ENCODE data around the gene TEDC1.

TEDC1 gene

DNA sequence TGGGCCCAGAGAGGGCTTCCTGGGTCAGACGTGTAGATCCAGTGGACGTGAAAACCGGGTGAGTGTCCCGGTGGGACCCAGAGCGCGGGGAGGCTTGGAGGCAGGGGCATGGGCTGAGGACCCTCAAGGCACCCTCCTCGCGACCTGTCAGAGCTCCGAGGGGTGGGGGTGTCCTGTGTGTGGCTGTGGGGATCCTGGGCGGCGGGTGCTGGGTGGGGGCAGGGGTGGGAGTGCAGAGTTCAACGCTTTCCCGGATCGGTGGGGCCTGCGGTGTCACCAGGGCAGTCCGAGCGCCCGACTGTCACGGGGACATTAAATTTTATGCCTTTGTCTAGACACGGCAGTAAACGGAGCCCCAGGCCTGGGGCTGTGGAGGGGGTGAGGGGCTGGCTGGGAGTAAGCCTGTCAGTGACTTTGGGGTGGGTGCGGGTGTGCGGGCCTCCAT is 36.4 kb downstream of the TEDC1 start:
- DNase-seq: no peak

DNA sequence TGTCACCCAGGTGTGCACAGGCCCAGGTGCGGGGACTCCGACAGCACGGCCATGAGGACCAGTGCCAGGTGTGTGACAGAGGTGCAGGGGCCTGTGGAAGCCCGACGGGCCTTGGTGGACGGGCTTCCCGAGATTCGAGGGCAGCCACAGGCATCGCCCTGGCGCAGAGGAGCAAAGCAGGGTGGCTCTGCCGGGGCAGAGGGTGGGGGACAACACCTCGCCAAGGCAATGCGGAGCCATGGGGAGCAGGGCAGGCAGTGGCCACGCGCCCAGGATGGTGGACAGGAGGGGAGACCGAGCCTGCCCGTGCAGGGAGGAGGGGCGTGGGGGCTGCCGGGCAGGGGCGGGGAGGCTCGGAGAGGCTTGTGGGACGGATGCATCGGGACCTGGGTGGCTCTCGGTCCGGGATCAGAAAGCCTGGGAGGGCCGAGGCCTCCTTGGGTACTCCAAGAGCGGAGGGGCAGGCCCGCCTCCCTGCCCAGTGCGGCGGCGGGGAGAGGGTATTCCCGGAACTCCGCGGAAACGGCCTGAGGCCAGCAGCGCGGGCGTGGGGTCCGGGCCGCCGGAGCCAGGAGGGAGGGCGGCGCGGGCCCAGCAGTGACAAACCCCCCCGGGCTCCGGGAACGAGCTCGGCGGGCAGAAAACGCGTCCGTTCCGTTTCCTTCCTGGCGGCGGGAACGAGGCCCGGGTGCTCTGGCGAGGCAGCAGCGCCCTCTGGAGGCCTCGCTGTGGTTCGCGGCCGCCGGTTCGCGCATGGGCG is 37.0 kb downstream of the TEDC1 start:
- peak; percentile 16 for DNase-seq

DNA sequence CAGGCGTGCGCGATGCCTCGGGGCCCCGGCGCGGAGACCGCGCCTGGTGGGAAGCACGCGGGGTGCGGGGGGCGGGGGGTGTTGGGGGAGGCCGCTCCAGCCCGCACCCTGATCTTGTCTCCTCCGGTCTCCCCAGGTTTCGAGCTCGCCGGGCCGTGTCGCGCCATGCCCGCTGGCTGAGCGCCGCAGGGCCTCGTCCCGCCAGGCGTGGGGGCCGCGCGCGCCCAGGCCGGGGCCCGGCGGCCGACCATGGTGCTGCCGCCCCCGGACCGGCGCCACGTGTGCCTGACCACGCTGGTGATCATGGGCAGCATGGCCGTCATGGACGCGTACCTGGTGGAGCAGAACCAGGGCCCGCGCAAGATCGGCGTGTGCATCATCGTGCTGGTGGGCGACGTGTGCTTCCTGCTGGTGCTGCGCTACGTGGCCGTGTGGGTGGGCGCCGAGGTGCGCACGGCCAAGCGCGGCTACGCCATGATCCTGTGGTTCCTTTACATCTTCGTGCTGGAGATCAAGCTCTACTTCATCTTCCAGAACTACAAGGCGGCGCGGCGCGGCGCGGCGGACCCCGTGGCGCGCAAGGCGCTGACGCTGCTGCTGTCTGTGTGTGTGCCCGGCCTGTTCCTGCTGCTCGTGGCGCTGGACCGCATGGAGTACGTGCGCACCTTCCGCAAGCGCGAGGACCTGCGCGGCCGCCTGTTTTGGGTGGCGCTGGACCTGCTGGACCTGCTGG is 37.7 kb downstream of the TEDC1 start:
- no peak for DNase-seq

DNA sequence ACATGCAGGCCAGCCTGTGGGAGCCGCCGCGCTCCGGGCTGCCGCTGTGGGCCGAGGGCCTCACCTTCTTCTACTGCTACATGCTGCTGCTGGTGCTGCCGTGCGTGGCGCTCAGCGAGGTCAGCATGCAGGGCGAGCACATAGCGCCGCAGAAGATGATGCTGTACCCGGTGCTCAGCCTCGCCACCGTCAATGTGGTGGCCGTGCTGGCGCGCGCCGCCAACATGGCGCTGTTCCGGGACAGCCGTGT is 38.2 kb downstream of the TEDC1 start:
- DNase-seq: no peak

DNA sequence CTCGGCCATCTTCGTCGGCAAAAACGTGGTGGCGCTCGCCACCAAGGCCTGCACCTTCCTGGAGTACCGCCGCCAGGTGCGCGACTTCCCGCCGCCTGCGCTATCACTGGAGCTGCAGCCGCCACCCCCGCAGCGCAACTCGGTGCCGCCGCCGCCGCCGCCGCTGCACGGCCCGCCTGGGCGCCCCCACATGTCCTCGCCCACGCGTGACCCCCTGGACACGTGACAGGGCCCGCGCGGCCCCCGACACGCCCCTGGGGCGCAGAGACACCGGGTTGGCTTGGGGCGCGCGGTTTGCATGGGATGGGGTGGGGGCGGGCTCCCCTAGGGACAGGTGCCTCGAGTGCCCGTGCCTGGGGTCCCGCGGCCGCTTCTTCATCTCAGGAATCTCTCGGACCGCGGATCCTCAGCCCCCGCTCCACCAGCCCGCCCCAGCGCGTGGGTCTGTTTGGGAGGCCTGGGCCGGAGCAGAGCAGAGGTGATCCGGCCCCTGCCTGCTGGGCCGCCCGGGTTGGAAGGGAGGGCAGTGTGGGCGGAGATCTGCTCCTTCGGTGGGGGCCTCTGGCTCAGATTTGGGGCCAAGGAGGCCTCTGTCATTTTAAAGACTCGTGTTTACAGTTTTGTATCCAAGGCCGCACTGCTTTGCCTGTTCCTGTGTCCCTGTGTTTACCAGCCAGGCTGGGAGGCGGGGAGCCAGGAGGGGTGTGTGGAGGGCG is 38.7 kb downstream of the TEDC1 start:
- DNase-seq: no peak

DNA sequence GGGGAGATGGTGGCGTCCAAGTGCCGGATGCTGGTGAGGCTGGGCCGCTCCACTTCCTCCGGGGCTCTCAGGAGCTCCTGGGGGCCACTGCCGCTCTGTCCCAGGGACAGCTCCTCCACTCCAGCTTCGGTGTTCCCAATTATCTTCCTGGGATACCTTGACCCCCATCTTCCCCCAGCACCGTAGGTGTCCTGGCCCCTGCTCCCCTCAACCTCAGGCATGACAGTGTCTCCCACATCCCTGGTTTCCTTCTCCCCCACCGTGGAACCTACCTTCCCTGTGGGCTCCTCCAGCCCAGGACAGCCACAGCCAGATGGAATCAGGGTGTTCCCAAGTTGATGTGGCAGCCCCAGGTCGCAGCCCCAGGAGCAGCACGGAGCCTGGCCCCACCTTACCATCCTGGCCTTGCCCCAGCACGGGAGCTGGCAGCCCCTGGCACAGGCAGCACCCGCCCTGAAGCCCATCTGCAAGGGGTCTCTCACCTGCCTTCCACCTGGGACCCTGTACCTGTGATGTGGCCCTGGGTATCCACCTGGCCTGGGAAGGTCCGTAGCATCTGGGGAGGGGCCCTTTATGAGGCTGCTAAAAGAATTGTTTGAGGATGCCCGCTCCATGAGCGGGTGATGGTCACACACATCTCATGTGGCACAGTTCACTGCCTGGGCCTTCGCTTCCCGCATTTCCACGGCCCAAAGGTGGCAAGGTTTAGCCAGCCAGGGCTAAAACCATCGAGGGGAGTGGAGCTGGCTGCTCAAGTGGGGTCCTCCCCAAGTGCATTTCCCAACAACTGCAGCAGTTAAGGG is 39.4 kb downstream of the TEDC1 start:
- DNase-seq: no peak

DNA sequence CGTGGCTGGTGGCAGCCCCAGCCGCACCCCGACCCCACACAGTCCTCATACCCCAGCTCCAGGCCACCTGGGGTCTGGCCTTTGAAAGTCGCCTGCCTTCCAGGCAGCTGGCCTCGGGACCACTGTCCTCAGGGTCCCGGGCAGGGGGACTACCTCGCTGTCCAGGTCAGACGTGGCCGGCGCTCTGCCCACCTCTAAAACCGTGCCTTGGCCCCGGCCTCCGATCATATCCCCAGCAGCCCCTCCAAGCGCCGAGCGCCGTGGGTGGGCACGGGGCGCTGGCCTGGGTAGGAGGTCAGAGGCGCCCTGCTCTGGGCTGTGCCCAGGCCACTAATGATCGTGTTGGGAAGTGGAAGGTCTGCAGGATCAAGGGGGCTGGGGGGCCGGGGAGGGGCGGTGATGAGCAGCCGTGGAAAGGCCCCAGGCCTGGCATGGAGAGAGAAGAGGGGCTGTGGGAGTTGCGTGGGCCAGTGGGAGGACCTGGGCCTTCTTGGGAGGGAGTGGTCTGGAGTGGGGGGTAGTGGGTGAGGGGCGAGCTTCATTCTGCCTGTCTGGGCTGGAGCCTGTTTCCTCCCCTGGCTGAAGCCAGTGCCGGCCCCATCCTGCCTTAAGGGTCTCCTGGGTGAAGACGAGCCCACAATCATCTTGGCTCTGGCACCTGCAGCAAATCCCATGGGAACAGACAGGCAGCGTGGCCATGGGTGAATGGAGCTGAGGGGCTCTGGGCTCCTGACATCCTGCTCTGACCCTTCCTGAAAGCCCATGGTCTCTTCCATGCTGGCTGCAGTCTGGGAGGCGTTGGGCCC is 40.2 kb downstream of the TEDC1 start:
- DNase-seq: no peak

DNA sequence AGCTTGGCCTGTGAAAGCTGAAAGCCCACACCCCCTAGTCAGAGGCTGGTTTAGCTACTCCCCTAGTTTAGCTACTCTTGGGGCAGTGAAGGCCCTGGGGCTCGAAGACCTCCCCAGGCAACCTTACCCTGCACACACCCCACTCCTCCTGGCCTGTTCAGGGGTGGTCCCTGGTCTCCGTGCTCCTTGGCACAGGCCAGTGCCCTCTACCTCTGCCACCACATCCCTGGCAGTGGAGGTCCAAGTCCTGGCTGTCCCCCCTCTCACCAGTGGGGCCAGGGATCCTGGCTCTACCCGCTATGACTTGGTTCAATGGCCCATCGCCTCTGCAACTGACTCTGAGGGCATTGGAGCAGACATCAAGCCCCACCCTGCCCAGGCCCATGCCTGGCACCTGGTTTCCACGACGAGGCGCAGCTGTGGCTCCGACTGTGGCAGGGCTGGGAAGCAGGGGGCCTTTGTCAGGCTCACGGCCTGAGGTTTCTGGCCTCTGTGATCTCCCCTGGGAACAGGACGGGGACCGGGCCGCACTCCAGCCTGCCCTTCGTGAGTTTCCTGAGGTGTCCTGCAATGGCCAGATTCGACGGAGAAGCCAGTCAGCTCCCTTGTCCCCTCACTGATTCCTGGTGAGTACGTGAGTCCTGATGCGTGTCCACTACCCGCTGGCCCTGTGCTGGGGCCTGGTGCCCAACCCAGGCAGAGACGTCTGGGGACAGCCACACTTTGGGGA is 41.0 kb downstream of the TEDC1 start:
- DNase-seq: no peak

DNA sequence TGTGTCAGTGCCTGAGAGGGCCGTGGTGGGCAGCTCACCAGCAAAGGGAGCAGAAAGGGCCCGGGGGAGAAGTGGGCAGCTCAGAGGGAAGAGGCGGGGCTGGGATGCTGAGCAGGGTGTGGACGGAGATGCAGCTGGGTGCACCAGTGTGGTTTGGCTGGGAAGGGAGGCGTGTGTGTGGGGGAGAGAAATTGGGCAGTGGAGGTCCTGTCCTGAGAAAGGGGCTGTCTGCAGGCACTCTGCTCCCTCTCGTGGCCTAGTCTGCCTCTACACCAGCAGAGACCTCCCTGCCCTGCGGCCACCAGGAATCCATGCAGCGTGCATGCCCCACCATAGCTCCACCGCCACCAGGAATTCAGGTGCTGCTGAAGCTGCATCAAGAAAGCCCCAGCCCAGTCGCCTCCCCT is 41.7 kb downstream of the TEDC1 start:
- no peak for DNase-seq

DNA sequence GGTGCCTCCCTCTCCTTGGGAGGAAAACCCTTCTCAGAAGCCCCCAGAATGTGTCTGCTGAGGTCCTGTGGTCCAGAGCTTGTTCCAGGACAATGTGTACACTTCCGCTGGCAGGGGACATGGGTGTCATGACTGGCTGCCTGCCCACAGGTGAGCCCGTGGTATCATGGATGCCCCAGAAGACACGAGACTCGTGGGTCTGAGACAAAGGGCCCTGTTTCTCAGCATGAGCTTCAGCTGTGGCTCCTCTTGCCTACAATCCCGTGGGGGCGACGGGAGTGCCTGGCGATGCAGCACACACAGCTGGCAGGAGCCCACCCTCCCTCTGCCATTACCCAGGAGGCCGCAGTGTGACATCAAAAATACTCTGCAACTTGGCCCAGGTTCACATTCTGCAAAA is 42.3 kb downstream of the TEDC1 start:
- DNase-seq: no peak

DNA sequence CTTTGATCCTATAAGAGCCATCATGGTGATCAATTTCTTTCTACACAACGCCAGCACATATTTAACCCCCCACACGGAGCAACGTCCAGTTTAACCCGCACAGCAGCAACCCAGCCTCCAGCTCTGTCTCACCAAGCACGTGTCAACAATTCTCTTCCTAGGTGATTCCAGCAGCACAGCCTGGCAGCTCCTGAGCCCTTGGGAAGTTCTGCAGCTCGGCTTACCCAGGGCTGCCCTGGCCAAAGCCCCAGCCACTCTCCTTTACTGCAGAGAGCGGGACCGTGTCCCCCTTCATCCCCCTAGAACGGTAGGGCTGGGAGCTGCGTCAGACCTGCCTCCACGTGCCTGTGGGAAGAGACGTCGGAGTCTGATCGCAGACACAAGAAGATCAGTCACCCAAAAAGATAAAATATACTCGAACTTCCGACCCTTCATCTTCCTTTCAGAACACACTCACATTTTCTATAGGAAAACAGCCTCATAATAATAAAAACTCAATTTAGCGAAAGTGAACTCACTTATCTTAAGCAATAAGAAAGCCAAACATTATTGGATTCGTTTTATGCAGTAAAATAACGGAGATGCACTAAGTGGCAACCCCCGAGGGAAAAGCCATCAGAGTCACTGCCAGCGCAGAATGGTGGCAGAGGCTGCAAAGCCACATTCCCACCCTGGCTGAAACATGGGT is 42.9 kb downstream of the TEDC1 start:
- DNase-seq: no peak

DNA sequence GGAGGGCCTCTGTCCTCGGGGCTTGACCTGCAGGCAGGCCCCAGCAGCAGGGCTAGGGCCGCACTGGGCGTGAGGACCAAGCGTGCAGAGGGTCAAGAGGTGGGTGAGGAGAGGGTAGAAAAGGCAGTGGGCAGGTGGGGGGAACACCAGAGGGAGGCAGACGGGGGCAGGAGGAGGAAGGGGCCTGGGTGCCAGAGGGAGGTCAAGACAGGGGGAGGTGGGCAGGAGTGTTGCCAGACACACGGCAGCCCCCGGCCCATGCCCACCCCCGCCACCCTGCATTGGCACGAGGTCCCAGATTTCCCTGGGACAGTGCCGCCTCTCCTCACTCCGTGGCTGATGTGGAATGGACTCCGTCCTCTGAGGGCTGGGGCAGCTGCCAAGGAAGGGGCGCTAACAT is 43.5 kb downstream of the TEDC1 start:
- DNase-seq: no peak

DNA sequence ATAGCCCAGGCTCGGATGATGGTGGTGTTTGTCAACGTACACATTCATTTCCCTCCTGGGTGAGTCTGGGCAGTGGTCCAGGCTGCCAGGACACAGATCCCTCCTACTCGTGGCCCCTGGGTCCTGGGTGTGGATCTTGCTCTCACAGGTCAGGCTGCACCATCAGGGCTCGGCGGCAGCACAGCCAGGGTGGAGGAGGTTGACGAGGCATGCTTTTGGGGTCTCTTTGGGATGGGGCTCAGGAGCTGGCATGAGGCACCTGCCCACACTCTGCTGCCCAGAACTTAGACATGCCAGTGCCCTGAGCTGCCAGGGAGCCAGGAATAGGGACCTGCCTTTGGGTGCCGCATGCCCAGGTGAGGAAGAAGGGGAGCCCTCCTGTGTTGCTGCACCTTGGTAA is 45.0 kb downstream of the TEDC1 start:
- DNase-seq: no peak

DNA sequence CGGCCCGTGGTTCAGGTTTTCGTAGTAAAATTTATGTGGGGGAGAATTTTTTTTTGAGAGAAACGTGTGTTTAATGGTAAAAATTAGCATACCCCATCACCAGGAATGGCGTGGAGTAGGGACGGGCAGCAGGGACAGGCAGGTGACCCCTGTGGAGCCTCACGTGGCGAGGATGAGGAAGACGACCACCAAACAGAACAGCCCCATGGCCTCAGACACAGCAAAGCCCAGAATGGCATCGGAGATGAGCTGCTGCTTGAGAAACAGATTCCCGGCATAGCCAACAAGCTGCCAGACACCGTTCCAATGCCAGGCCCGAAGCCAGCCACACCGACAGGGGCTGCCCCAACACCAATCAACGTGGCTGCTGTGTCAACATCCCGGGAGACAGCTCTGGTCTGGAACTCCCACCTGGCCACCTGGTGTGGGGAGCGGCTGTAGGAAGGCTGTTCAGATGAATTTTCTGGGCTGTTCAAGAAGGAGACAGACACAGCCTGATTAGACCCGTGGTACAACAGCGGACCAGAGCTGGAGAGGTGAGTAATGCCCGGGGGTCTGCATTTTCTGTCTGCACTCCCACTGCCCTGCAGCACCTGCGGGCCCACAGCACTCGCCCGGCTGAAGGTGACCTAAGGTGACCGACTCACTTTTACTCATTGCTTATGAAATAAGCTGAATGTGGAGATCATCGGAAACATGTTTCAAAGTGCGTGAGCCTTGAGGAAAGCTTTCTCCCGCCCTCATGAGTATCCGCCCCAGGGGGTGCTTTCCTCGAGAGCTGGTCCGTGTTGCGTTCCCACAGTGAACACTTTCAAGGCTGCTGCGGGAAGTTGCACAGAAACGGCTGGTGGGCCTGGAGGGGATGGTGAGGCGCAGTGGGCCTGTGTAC is 45.9 kb downstream of the TEDC1 start:
- no peak for DNase-seq

DNA sequence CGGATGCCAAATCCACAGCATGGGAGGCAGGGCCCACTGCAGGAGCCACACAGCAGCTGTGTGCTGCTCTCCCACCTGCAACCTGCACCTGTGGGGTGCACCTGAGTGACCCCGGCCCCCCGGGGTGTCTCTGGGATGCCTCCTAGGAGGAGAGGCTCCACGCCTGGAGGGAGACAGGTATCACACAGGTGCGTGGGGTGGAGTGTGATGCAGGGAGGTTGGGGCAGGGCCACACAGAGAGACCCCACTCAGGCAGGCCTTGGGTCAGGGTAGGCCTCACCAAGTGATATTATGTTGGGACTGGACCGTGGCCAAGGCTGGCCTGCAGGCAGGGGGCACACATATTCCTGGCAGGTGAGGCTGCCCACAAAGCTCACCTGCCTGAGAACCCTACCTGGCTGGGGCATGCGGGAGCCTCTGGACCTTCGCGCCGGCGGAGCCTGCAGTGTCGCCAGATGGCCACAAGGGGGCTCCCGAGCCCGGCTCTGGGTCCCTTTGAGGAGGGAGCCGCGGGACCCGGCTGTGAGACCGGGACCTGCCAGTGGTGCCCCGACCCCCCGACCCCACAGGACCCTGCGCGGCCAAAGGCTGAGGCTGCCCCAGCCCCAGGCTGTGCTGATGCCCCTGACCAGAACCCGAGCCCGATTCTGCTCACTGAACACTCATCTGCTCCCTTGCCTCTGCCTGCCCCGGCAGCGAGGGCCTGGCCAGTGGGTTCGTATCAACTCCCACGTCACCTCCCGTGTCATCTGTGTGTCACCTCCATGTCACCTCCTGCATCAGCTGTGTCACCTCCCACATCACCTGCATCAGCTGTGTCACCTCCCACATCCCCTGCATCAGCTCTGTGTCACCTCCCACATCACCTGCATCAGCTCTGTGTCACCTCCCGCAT is 46.8 kb downstream of the TEDC1 start:
- DNase-seq: no peak

DNA sequence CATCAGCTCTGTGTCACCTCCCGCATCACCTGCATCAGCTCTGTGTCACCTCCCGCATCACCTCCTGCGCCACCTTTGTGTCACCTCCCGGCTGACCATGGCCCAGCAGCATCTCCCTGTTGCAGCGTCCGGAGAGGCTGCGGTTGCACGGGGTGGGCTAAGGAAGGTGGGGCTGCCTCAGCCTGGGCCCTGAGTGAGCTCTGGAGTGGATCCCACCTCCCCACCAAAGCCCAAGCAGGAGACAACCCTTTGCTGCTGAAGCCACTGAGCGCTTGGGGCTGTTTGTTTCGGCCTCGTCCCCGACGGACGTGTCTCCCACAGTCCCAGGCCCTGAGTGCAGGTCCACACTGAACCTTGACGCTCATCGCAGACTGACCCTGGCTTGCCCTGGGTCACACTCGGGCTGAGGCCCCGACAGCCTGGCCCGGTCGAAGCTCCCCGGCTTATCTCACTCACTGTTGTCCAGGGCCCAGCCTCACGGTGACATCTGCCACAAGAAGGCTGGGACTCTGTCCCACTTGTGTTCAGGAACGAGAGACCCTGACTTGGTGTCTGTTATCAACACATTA is 47.5 kb downstream of the TEDC1 start:
- no peak for DNase-seq

DNA sequence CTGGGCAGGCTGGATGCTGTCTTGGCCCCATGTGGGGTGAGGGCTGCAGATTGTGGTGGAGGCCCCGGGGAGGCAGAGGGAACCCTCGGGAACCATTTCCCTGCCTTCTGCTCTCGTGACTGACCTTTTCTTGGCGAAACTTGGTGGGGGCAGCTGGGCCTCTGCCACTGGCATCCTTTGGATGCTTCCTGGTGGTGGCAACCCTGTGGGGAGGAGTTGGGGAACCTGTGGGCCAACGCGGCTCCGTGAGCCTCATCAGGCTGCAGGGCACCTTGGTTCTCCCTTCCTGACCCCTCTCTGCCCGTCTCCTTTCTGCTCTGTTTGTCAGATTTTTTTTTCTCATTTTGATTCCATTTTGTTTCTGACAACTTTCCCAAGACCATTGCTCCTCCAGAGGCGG is 49.8 kb downstream of the TEDC1 start:
- no peak for DNase-seq

DNA sequence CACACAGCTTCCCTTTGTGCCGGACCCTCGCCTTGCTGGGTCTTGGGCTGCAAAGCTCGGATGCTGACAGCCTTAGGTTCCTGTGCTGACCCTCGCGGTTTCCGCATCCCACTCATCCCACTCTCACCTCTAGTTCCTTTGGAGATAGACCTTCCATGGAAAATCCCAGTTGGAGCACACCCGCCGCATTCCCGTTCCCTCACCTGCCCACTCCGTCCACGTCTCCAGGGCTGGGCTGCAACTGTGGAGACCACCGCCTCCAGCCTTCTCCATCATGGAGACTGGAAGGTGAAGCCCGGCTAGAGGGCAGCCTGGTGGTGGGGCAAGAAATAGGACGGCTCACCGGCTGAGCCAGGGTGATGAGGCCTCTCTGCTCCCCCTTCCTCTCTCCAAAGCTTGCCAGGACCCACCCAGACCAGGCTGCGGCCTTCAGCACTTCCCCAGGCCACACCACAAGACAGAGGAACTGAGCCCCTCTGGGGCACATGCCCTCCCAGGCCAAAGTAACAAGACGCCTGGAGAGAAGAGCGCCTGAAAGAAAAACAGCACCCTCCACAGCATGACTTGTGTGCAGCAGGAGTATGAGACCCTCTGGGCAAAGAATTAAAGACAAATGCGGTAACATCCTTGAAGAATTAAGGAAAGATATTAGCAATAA is 50.3 kb downstream of the TEDC1 start:
- DNase-seq: no peak

Measured in GF-D8 (cell line).